H9 (cell line): ENCODE results near the gene CCDC141. TPM values are rescaled to one million over a fixed set of nuclear protein-coding genes. Genes with fewer than 3 reads are reported as not detected.

Experiments used
- DNase-seq: peaks from one replicate; pipeline ENCODE4 v3.0.0-alpha.2; 2017
- H2AFZ ChIP-seq: one replicate; pipeline ENCODE4 v1.6.1; 2013; ENCODE audit warnings: mild to moderate bottlenecking, low read length, control low read depth, moderate library complexity
- H2AK5ac ChIP-seq: 2 replicates; pipeline ENCODE4 v1.6.1; 2013; ENCODE audit warnings: low read length, control low read depth, mixed read lengths; ENCODE audit not compliant: insufficient read length
- H2BK120ac ChIP-seq: one replicate; pipeline ENCODE4 v1.6.1; 2013; ENCODE audit warnings: low read depth, mild to moderate bottlenecking, low read length, control low read depth, inconsistent platforms; ENCODE audit not compliant: poor library complexity, severe bottlenecking
- H2BK12ac ChIP-seq: 2 replicates; pipeline ENCODE4 v1.6.1; 2013; ENCODE audit warnings: low read length, control low read depth, mixed read lengths, low read depth; ENCODE audit not compliant: insufficient read length
- H2BK15ac ChIP-seq: 2 replicates; pipeline ENCODE4 v1.6.1; 2013; ENCODE audit warnings: low read depth, low read length, control low read depth
- H2BK20ac ChIP-seq: one replicate; pipeline ENCODE4 v1.6.1; 2013; ENCODE audit warnings: low read depth, mild to moderate bottlenecking, low read length, control low read depth, inconsistent platforms; ENCODE audit not compliant: poor library complexity, severe bottlenecking
- H2BK5ac ChIP-seq: 2 replicates; pipeline ENCODE4 v1.6.1; 2013; ENCODE audit warnings: low read length, control low read depth, mixed read lengths; ENCODE audit not compliant: insufficient read length
- H3K14ac ChIP-seq: 2 replicates; pipeline ENCODE4 v1.6.1; 2013; ENCODE audit warnings: low read length, control low read depth; ENCODE audit not compliant: insufficient read depth
- H3K18ac ChIP-seq: 2 replicates; pipeline ENCODE4 v1.6.1; 2013; ENCODE audit warnings: low read depth, mild to moderate bottlenecking, mixed read lengths, low read length, control low read depth; ENCODE audit not compliant: insufficient read length
- H3K23ac ChIP-seq: 2 replicates; pipeline ENCODE4 v1.6.1; 2013; ENCODE audit warnings: low read length, control low read depth, mixed read lengths, low read depth; ENCODE audit not compliant: insufficient read length
- H3K23me2 ChIP-seq: 2 replicates; pipeline ENCODE4 v1.6.1; 2013; ENCODE audit warnings: low read depth, mild to moderate bottlenecking, mixed read lengths, low read length, control low read depth; ENCODE audit not compliant: insufficient read length, poor library complexity, severe bottlenecking
- H3K27ac ChIP-seq: 2 replicates; pipeline ENCODE4 v1.5.1; 2013; ENCODE audit warnings: low read length, control low read depth, mixed read lengths, low read depth; ENCODE audit not compliant: insufficient read length
- H3K27me3 ChIP-seq: 2 replicates; pipeline ENCODE4 v1.6.1; 2013; ENCODE audit warnings: low read length, control low read depth, inconsistent platforms; ENCODE audit not compliant: insufficient read depth
- H3K4ac ChIP-seq: 2 replicates; pipeline ENCODE4 v1.6.1; 2013; ENCODE audit warnings: low read depth, mild to moderate bottlenecking, control low read depth, inconsistent platforms, low read length, moderate library complexity
- H3K4me1 ChIP-seq: 2 replicates; pipeline ENCODE4 v1.6.1; 2013; ENCODE audit warnings: low read length, control low read depth, inconsistent platforms; ENCODE audit not compliant: insufficient read depth
- H3K4me2 ChIP-seq: 2 replicates; pipeline ENCODE4 v1.6.1; 2013; ENCODE audit warnings: low read length, control low read depth, mixed read lengths; ENCODE audit not compliant: insufficient read length, insufficient read depth
- H3K56ac ChIP-seq: 2 replicates; pipeline ENCODE4 v1.6.1; 2013; ENCODE audit warnings: low read depth, mild to moderate bottlenecking, mixed read lengths, low read length, control low read depth; ENCODE audit not compliant: insufficient read length
- H3K79me1 ChIP-seq: 2 replicates; pipeline ENCODE4 v1.6.1; 2013; ENCODE audit warnings: low read depth, mild to moderate bottlenecking, moderate library complexity, low read length, control low read depth, inconsistent platforms; ENCODE audit not compliant: insufficient read depth, poor library complexity, severe bottlenecking
- H3K79me2 ChIP-seq: 2 replicates; pipeline ENCODE4 v1.6.1; 2013; ENCODE audit warnings: low read length, control low read depth, inconsistent platforms; ENCODE audit not compliant: insufficient read depth
- H3K9ac ChIP-seq: 2 replicates; pipeline ENCODE4 v1.6.1; 2013; ENCODE audit warnings: low read length, control low read depth, mixed read lengths; ENCODE audit not compliant: insufficient read length; ENCODE audit errors: extremely low read depth
- H3K9me3 ChIP-seq: one replicate; pipeline ENCODE4 v1.6.1; 2013; ENCODE audit warnings: low read depth, low read length, inconsistent platforms; ENCODE audit not compliant: control insufficient read depth
- H3T11ph ChIP-seq: one replicate; pipeline ENCODE4 v1.6.1; 2013; ENCODE audit warnings: mild to moderate bottlenecking, low read length, control low read depth, inconsistent platforms
- H4K20me1 ChIP-seq: one replicate; pipeline ENCODE4 v1.6.1; 2013; ENCODE audit not compliant: control insufficient read depth, insufficient read length, insufficient read depth
- H4K5ac ChIP-seq: 2 replicates; pipeline ENCODE4 v1.6.1; 2013; ENCODE audit warnings: low read depth, mild to moderate bottlenecking, mixed read lengths, low read length, control low read depth; ENCODE audit not compliant: insufficient read length
- H4K8ac ChIP-seq: replicated peaks from 2 replicates; pipeline ENCODE4 v1.6.1; 2013; ENCODE audit warnings: low read length, control low read depth, mixed read lengths, low read depth; ENCODE audit not compliant: insufficient read length
- H4K91ac ChIP-seq: 2 replicates; pipeline ENCODE4 v1.6.1; 2013; ENCODE audit warnings: low read depth, mild to moderate bottlenecking, moderate library complexity, mixed read lengths, low read length, control low read depth; ENCODE audit not compliant: insufficient read length
- H3K27ac Mint-ChIP-seq, 3 experiments: 2 replicates in 2 of 3; 3 replicates in 1 of 3; pipeline ENCODE4 v1.8.0; 2020 to 2021; ENCODE audit warnings: mixed read lengths in 3 of 3, mild to moderate bottlenecking in 1 of 3, moderate library complexity in 1 of 3
- H3K27me3 Mint-ChIP-seq: 2 replicates; pipeline ENCODE4 v1.8.0; 2021; ENCODE audit warnings: low read depth, mild to moderate bottlenecking, moderate library complexity, mixed read lengths
- H3K36me3 Mint-ChIP-seq, 3 experiments: 2 replicates in 2 of 3; 3 replicates in 1 of 3; pipeline ENCODE4 v1.8.0; 2020 to 2021; ENCODE audit warnings: low read depth in 3 of 3, mixed read lengths in 3 of 3; ENCODE audit not compliant: insufficient read depth in 1 of 3
- H3K4me1 Mint-ChIP-seq, 2 experiments: 2 replicates each; pipeline ENCODE4 v1.8.0; 2020; ENCODE audit warnings: mixed read lengths in 2 of 2
- H3K4me3 Mint-ChIP-seq, 2 experiments: 2 replicates in 1 of 2; 3 replicates in 1 of 2; pipeline ENCODE4 v1.8.0; 2020 to 2021; ENCODE audit warnings: mild to moderate bottlenecking in 2 of 2, mixed read lengths in 2 of 2, moderate library complexity in 1 of 2
- H3K9me3 Mint-ChIP-seq, 2 experiments: 2 replicates in 1 of 2; 3 replicates in 1 of 2; pipeline ENCODE4 v1.8.0; 2020; ENCODE audit warnings: mild to moderate bottlenecking in 2 of 2, mixed read lengths in 2 of 2, moderate library complexity in 1 of 2
- WGBS: extraction: QIAGEN DNeasy Blood & Tissue Kit; methylation state at CpG from one replicate; pipeline ENCODE4 v1.1.7; 2013; ENCODE audit warnings: missing lambda C conversion rate, low lambda C conversion rate, mixed read lengths; ENCODE audit not compliant: insufficient read length; ENCODE audit errors: extremely low coverage; 5-methylcytosine and 5-hydroxymethylcytosine counted together
- total RNA-seq: library from RNA; stranded (reverse); gene quantifications from 2 replicates; pipeline ENCODE4 v1.2.1, GENCODE V29; 2021
- TF ChIP-seq, protein P1 (sequence below): fragments of 200-600 bp; sonication (generic); conservative IDR thresholded peaks from 3 replicates; pipeline ENCODE4 v1.8.0; 2021; ENCODE audit warnings: antibody characterized with exemption, mild to moderate bottlenecking

CCDC141 gene
- total RNA-seq, 1 experiment from 2014 or later: 1.0 TPM

DNA sequence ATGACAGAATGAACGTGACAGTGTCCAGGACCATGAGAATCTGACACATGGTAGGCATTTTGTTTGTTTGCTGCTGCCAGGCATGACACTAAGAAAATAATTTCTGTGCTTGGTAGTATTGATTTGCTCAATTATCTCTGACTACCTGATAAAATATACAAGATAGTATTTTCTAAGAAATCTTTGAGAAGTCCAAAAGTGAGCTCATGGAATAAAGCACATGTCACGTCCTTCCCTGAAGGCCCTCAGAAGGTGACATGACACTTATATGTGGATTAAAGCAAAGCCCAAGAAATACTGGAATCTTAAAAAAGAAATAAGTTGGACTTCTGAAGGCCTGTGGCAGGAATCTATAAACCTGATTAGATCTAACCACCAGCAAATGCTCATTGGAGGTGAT is 238.9 kb downstream of the CCDC141 start:
- TF ChIP-seq, protein P1, sequence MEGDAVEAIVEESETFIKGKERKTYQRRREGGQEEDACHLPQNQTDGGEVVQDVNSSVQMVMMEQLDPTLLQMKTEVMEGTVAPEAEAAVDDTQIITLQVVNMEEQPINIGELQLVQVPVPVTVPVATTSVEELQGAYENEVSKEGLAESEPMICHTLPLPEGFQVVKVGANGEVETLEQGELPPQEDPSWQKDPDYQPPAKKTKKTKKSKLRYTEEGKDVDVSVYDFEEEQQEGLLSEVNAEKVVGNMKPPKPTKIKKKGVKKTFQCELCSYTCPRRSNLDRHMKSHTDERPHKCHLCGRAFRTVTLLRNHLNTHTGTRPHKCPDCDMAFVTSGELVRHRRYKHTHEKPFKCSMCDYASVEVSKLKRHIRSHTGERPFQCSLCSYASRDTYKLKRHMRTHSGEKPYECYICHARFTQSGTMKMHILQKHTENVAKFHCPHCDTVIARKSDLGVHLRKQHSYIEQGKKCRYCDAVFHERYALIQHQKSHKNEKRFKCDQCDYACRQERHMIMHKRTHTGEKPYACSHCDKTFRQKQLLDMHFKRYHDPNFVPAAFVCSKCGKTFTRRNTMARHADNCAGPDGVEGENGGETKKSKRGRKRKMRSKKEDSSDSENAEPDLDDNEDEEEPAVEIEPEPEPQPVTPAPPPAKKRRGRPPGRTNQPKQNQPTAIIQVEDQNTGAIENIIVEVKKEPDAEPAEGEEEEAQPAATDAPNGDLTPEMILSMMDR: no peak

More for the DNA sequence above, 238.9 kb downstream of the CCDC141 start:
- DNase-seq: no peak
- H3K4ac ChIP-seq: no peak overlapping the region
- no peaks in the 10 kb centered on the region for H3K36me3 Mint-ChIP-seq
- H3K9me3 Mint-ChIP-seq: no peaks in the 10 kb centered on the region
- no peak overlapping the region for H3K56ac ChIP-seq
- no peaks in the 10 kb centered on the region for H3K9me3 ChIP-seq
- no peak overlapping the region for H3K9ac ChIP-seq
- H3K27ac ChIP-seq: no peak overlapping the region
- no peak overlapping the region for H4K5ac ChIP-seq
- no peak overlapping the region for H3K18ac ChIP-seq
- no peak overlapping the region for H2BK20ac ChIP-seq
- no peak overlapping the region for H3K14ac ChIP-seq
- H3K4me1 Mint-ChIP-seq: no peaks in the 10 kb centered on the region
- H3K23me2 ChIP-seq: no peaks in the 10 kb centered on the region
- no peaks in the 10 kb centered on the region for H3K79me1 ChIP-seq
- H3K23ac ChIP-seq: no peak overlapping the region
- no peaks in the 10 kb centered on the region for H4K20me1 ChIP-seq
- no peak overlapping the region for H2AK5ac ChIP-seq
- H2BK12ac ChIP-seq: no peak overlapping the region
- H3K79me2 ChIP-seq: no peaks in the 10 kb centered on the region
- H4K8ac ChIP-seq: no peak overlapping the region
- H3K27ac Mint-ChIP-seq: no peak overlapping the region
- WGBS: no CpG with 5 or more reads among the region's 2 CpGs
- no peaks in the 10 kb centered on the region for H3K27me3 ChIP-seq
- H2BK120ac ChIP-seq: no peak overlapping the region
- H3T11ph ChIP-seq: no peak overlapping the region
- no peak overlapping the region for H2AFZ ChIP-seq
- H3K4me2 ChIP-seq: no peak overlapping the region
- no peak overlapping the region for H2BK15ac ChIP-seq
- no peak overlapping the region for H3K4me3 Mint-ChIP-seq
- no peaks in the 10 kb centered on the region for H3K27me3 Mint-ChIP-seq
- H3K4me1 ChIP-seq: no peaks in the 10 kb centered on the region
- H2BK5ac ChIP-seq: no peak overlapping the region
- H4K91ac ChIP-seq: no peak overlapping the region
